MV-4-11 (cell line): ENCODE data around the gene NIFK.
A peak's percentile ranks its signal among the peaks of the same experiment; 100 is the strongest.
"Not testable (repeated sequence)": the region's sequence is repeated elsewhere in the genome, so short reads cannot be mapped to it uniquely, and the experiment has no call there.

Experiments
- DNase-seq: peaks from one replicate; lab custom pipeline; 2025; lab: John Stamatoyannopoulos, UW

NIFK gene

DNA sequence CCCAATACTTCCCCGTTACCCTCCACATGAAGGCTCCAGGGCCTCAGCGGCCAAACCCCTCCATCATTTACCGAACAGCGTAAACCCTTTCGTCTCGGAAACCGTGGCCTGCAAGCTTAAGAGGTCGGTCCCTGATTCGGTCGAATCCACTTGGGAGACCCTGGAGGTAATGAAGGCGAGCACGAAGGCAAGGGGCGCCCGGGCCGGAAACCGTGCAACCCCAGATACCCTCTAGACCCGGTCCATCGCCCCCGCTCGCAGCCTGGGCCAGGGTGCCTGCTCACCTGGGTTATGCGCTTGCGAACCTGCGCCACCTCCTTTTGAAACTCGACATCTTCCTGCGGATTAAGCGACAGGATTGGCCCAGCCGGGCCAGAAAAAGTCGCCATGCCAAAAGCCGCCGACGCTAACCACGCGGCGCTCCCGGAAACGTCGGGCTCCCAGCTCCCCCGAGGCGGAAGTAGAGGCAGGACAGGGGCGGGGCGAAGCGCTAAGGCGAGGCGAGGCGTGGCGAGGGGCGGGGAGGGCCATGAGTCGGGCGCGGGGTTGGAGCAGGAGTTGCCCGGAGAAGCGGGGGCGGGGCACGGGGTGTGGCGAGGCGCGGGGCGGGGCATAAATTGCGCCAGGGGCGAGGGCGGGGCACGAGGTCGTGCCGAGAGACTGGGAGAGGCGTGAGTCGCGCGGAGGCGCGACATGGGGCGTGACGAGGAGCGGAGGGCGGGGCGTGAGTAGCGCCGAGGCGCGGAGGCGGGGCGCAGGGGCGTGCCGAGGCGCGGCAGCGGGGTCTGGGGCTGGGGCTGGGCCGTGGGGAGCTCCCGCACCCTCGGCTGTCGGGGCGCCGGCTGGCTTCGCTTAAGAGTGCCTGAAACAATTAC is at the start of gene NIFK:
Gene NIFK (minus strand): TSS at position 414 of the 875 bp plus-strand sequence. CDS start 25 bp downstream, at position 389.
- DNase-seq, result peak; percentile 91

- no peak for DNase-seq
Measured at GRCh38 chr2:121783180-121783579, 46.5 kb upstream of the NIFK start.

- no peak for DNase-seq
Measured at GRCh38 chr2:121778741-121779487, 42.2 kb upstream of the NIFK start.

DNA sequence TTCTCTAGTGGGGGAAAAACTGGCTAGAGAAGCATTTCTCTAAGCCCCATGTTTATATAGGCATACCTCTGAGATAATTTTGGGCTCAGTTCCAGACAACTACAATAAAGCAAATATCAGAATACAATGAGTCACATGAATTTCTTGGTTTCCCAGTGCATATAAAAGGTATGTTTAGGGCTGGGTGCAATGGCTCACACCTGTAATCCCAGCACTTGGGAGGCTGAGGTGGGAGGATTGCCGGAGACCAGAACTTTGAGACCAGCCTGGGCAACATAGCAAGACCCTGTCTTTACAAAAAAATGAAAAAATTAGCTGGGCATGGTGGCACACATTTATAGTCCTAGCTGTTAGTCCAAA is 41.0 kb upstream of the NIFK start:
- DNase-seq, result no peak

DNA sequence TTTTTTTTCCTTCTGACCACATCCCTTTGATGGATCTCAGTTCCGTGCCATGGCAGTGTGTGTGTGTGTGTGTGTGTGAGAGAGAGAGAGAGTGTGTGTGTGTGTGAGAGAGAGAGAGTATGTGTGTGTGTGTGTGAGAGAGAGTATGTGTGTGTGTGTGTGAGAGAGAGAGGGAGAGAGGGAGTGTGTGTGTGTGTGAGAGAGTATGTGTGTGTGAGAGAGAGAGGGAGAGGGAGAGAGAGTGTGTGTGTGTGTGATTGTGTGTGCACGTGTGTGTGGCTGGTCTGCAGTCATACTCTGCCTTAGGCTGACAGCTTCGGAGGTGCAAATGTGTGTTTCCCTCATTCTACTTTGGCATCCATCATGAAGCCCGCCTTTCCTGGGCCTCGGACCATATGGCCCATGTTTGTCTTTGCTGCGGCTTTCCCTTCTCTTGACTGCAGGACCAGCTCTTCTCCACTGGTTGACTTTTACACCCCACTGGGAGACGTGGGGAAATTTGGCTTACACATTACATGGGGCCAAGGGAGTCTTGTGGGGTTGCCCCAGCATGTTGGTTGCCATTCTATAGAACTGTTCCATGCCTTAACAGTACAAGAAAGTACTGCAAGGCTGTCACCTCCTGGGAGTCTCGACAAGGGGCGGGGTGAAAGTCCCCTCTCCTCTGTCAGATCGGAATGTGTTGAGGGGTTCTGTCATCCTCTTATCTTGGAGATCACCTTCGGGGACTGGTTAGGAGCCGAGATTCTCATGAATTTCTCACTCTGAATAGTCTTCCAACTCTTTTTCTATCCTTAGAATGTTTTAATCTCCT is 40.4 kb upstream of the NIFK start:
- no peak for DNase-seq

DNA sequence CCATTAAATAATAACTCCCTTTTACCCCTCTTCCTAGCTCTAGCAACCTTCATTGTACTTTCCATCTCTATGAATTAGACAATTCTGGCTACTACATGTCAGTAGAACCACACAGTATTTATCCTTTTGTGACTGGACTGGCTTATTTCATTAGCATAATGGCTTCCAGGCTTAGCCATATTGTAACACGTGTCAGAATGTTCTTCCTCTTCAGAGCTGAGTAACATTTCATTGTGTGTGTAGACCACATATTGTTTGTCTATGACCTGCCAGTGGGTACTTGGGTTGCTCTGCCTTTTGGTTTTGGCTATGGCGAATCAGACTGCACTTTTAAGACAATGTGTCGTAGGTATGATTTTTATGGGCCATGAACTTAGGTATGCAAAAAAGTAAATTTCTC is 39.7 kb upstream of the NIFK start:
- no peak for DNase-seq

DNA sequence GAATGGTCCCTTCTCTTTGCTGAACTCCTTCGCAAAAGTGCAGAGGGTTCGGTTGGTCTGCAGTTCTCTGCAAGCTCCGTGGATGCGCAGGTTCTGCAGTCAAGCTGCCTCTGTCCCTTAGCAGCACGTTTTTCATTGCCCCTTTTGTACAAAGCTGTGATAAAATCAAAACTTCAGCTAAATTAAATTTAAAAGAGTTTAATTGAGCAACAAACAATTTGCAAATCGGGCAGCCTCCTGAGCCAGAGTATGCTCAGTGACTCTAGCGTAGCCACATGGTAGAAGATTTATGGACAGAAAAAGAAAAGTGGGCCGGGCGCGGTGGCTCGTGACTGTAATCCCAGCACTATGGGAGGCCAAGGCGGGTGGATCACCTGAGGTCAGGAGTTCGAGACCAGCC is 37.6 kb upstream of the NIFK start:
- no peak for DNase-seq

DNA sequence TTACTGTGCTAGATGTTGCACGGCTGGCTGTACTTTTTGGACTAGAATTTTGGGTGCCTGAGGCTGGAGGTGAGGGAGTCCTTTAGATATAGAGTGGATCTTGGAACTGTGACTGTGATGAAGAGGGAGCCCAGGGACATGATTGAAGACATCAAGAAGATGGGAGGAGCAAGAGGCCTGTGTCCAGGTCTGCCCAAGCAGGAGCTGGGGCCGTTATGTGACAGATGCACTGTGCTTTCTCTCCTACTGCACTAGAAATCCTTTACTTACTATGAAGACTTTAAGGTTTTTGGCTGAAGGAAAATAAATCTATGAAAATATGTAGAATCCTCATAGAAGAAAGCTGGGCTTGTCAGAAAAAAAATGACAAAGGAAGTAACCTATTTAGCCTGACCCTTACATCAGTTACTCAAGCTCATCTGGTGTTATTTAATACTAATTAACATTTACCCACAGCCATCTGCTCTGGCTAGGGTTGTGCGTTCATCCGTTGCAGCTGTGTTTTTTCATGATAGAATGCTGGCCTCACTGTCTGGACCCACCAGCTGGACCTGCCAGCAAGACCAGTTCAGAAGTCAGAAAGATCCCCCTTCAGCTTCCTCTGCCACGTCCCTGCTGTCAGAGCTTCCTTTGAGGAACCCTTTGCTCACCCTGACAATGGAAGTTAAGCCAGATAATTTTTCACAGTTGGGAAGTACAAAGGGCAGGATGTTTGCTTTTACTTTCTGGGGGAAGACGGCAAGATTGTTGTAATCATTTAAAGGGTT is 35.5 kb upstream of the NIFK start:
- DNase-seq, result no peak

DNA sequence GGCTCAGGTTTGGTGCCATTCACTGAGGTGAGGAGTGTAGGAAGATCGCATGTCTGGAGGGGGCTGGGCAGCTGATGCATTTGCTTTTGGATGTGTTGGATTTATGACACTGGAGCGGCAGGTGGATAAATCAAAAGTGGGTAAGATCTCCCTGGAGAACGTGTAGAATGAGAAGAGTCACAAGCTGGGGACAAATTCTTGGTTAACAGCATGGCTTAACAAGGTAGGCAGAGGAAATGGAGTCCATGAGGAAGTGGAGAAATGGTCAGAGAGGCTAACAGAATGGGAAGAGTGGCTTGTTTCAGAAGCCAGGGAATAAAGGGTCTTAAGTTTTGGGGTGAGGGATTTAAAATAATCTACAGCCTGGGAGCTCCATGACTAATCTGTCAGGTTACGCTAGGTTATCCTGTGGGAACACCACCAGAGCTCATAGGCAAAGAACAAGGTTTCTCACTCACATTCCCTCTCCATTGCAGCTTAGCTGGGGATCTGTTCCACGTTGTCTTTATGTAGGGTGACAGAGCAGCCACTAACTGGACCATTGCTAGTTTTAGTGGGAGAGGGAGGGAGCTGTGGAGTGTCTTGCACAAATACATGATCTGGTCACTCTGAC is 31.6 kb upstream of the NIFK start:
- no peak for DNase-seq

DNA sequence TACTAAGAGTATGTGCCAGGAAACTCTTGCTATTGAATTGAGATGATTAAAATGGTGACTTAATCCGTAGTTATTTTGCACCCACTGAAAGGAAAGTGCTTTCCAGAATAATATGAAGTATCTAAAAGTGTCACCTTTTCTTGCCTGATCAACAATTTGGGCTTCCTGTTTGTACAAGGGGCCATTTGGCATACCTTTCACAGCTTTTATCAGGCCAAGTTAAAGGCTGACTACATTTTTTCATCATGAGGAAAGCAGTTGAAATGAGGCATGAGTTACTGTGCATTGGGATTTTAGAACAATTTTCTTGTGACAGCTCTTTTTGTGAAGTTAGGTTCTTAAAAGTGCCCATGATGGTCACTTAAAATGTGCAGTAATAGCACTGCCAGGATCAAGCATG is 29.9 kb upstream of the NIFK start:
- no peak for DNase-seq

- no peak for DNase-seq
Measured at GRCh38 chr2:121764681-121765228, 28.1 kb upstream of the NIFK start.

GRCh38 chr2:121755237-121756111 is 18.8 kb upstream of the NIFK start, which contains the start of gene TSN:
TSN (plus strand) TSS chr2:121755651; CDS start chr2:121755780, 129 bp downstream.
- DNase-seq, result peak; percentile 96

DNA sequence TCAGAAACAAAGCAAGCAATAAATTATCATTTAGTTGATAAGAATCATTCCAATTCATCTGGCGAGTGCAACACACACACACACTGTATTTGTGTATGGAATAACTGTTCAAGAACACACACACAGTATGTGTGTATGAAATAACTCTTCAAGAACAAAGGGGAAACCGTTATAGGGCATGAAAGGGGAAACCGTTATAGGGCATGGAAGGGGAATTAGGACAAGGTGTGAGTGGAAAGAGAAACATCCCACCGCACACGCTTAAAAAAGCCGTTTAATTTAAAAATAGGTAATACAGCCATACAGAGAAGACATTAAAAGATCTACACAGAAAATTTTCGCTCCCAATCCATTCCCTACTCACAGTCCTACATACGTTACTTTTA is 18.2 kb upstream of the NIFK start:
- no peak for DNase-seq

DNA sequence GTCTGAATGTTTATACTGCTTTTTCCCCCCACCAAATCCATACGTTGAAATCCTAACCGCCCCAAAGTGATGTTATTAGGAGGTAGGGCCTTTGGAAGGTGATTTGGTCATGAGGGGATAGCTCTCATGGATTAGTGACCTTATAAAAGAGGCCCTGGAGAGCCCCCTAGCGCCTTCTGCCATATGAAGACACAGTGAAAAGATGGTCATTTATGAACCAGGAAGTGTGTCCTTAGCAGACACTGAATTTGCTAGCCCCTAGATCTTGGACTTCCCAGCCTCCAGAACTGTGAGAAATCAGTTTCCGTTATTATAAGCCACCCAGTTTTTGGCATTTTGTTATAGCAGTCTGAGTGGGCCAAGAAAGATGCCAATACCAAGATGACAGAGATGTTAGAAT is 11.5 kb upstream of the NIFK start:
- peak; percentile 10 for DNase-seq

- DNase-seq, result no peak
Measured at GRCh38 chr2:121746071-121746578, 9.4 kb upstream of the NIFK start.

DNA sequence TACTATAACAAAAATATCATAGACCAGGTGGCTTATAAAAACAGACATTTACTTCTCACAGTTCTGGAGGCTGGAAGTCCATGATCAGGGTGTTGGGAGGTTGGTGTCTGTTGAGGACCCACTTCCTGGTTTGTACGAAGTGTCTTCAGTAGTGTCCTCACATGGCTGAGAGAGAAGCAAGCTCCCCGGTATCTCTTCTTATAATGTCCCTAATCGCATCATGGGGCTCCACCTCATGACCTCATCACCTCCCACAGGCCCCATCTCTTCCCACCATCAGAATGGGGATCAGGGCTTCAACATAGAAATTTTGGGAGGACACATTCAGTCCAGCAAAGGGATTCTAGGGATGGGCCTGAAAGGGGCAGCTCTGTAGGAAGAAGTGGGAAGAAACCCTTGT is 4.8 kb upstream of the NIFK start:
- DNase-seq, result no peak

DNA sequence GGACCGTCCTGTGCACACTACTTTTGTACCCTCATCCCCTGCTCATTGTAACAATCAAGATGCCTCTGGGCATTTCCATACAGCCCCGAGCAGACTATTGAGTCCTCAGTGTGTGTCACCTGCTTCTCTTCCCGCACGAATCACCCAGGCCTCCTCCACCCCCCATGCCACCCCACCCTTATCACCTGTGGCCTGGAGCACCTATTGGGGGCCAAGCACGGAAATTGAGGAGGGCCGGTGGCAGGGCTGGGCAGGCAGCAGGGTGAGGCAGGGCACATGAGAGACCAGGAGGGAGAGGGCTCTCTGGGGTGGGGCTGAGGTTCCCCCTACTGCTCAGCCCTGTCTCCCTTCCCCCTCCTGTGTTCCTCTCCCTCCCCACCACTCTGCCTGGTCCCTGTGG is 4.3 kb upstream of the NIFK start:
- DNase-seq, result no peak

DNA sequence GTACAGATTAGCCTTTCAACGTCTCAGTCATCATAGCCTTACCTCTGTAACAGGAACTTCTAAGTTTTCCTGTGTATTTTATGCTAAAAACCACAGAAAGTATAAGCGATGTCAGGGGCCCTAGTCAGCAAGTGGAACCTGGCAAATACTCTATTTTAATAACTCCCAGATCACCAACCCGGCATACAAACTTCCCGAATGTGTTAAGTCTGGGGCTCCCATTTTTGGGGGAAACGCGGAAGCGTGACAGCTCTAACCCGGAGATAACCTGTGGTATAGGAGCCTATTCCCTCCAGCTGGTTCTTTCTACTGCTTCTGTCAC is 574 bp downstream of the NIFK start:
- peak; percentile 12 for DNase-seq

- DNase-seq, result no peak
Measured at GRCh38 chr2:121735518-121736074, 1.1 kb downstream of the NIFK start.

DNA sequence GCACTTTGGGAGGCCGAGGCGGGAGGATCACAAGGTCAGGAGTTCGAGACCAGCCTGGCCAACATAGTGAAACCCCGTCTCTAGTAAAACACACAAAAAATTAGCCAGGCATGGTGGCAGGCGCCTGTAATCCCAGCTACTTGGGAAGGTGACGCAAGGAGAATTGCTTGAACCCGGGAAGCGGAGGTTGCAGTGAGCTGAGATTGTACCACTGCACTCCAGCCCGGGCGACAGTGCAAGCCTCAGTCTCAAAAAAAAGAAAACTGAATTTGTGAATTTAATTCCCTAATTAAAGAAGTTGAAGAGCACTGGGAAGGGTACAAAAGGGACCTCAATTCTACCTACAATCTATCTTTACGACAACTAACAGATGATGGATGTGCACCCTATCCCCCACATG is 2.1 kb downstream of the NIFK start:
- not testable (repeated sequence) for DNase-seq
